Iris pigment epithelial cell (primary cell): Measurements from ENCODE around the gene SENP8.

ENCODE experiments used
- DNase-seq: peaks from one replicate; pipeline ENCODE4 v3.0.0-alpha.2; 2011; ENCODE audit warnings: low read depth

SENP8 gene

DNA sequence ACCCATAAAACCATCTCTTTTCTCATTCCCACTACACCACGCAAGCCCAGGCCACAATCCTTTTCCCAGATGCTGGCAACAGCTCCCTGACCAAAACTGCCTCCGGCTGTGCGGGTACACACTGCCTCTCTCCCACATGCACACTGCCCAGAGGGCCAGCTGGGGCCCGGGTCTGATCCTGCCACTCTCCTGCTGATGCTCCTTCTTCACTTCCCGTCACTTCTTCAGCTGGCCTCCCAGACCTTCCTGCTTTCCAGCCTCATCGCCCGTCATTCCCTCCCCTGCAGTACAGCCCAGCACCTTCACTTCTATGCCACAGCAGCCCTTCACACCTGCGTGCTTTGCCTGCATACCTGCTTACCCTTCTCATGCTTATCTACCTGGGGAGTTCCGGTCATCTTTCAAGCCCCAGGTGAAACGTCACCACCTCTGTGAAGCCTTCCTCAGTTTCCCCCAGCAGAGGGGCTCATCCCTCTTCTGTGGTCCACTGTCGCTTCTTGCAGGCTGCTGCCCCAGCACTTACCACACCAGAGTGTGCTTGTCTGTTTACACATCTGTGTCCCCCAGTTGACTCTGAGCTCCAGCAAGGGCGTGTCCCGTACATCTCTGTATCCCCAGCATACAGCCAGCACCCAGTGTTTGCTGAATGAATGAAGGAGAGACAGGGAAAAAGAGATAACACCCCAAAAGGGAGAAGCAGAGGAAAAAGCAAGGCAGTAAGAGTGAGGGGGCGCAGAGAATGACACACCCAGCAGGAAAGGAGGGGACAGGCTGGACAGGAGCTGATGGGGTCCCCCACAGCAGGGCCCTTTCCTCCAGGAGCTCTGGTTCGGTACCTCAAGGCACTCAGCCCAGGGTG, 57.2 kb downstream of the SENP8 start:
- no peak for DNase-seq

GRCh38 chr15:72176159-72176558, 58.0 kb downstream of the SENP8 start:
- DNase-seq, result no peak

- DNase-seq, result no peak
Observed at GRCh38 chr15:72176743-72177142, 58.5 kb downstream of the SENP8 start.

- no peak for DNase-seq
Observed at GRCh38 chr15:72178976-72179585, 60.9 kb downstream of the SENP8 start.

- DNase-seq, result no peak
Observed at GRCh38 chr15:72179950-72180581, 61.9 kb downstream of the SENP8 start.

DNA sequence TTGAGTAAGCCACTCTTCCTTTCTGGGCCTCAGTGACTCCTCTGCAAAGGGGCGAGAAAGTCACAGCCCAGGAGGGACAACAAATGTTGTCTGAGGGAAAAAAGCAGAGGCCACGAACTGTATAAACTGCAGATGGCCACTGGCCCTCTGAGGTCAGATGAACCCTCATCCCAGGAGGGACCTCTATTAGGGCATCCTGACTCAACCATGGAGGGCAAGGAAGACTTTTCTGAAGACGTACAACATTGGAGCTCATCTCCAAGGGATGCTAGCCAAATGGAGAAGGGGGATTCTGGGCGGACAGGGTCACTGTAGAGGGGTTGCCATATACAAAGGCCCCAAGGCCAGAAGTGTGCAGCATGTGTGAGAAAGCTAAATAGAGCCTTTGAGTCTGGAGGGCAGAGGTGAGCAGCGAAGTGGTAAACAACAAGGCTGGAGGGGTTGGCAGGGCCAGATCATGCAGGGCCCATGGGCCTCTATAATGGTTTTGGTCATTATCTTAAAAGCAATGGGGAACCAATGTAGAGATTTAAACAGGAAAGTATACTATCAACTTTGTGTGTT, 62.6 kb downstream of the SENP8 start:
- no peak for DNase-seq

DNA sequence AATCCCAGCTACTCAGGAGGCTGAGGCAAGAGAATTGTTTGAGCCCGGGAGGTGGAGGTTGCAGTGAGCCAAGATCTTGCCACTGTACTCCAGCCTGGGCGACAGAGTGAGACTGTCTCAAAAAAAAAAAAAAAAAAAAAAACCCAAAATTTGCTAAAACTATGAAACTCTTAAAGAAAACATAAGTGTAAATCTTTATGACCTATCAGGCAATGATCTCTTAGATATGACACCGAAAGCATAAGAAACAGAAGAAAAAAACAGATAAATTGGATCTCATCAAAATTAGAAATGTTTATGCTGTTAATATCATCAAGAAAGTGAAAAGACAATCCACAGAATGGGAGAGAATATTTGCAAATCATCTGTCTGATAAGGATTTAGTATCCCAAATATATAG, 64.0 kb downstream of the SENP8 start:
- DNase-seq, result no peak

DNA sequence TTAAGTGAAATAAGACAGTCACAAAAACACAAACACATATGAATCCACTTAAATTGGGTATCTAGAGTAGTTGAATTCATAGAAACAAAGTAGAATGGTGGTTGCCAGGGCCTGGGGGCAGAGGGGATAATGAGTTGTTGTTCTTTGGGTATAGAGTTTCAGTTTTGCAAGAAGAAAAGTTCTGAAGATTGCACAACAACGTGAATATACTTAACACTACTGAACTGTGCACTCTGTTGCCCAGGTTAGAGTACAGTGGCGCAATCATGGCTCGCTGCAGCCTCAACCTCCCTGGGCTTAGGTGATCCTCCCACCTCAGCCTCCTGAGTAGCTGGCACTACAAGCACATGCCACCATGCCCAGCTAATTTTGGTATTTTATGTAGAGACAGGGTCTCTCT, 64.5 kb downstream of the SENP8 start:
- peak; percentile 61 for DNase-seq

- DNase-seq, result no peak
Observed at GRCh38 chr15:72183781-72184164, 65.6 kb downstream of the SENP8 start.

DNA sequence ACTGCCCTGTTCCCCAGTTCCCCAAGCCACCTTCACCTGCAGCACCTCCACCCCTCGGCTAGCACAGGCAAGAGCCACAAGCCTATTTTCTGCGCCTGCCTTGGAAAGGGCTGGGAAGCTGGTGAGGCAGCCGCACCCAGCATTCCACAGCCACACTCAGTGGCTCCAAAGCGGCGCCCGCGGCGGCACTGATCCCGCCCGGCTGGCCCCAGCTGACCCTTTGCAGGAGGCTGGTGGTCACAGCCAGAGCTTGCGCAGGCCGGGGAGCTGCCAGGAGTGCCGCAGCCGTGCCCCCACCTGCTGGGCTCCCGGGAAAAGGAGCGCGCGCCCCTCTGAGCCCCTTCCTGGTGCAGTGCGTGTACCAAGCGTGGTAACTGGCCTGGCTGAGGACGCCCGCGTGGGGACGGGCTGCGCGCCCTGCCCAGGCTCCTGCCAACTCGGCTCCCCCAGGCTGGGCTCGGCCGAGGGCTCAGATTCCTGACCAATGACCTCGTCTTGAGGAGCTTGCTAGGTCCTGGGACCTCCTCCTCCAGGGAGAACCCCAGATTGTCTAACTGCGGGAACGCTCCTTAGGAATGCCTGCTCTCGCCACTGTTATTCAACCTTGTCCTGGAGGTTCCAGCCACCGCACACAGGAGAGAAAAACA, 66.1 kb downstream of the SENP8 start:
- DNase-seq, result peak; percentile 39

DNA sequence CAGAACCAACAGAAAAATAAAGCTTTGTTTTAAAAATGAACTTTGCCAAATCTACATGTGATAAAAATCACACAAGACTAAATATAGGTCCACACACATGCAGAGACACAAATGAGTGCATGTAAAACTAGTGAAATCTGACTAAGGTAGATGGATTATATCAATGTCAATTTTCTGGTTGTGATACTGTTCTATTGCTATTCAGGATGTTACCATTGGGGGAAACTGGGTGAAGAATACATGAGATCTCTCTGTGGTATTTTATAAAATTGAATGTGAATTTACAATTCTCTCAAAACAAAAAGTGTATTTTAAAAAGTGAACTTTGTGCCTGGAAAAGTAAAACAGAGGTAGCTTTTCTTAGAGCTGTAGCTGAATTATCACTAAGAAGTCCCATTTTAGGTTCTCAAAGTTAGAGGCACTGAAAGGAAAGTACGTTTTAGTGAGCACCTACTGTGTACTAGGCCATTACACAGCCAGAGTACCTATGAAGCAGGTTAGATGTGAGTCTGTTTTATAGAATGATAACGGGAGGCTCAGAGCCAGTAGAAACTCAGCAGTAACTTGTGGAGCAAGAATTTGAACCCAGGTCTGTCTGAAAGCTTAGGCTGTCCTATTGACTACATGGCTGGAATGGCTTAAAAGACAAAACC, 71.2 kb downstream of the SENP8 start:
- no peak for DNase-seq

DNA sequence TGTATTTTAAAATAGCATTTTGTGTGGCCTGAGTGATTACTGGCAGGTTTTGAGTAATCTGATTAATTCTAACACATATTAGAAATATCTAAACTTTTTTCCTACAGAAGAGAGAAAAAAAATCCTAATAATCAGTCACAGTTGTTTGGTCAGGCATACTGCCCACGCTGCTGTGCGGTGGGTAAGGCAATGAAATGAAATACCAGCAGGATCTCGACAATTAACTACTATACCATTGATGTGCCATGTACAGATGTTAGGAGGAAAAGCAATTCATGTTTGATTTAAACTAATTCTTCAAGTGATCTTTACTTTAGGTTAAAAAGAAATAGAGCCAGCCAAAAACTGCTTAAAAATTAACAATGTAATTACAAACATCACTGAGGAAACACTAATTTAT, 74.2 kb downstream of the SENP8 start:
- no peak for DNase-seq
